GM19463 (cell line): ENCODE results near the gene NDN.
"Not testable (repeated sequence)": the region's sequence is repeated elsewhere in the genome, so short reads cannot be mapped to it uniquely, and the experiment has no call there.

Experiments
- ATAC-seq: cut with Tn5 transposase; IDR thresholded peaks from one replicate; pipeline ENCODE4 v1.9.1; 2021; ENCODE audit warnings: mild to moderate bottlenecking, moderate library complexity; ENCODE audit not compliant: unreplicated experiment

Gene NDN, protein sequence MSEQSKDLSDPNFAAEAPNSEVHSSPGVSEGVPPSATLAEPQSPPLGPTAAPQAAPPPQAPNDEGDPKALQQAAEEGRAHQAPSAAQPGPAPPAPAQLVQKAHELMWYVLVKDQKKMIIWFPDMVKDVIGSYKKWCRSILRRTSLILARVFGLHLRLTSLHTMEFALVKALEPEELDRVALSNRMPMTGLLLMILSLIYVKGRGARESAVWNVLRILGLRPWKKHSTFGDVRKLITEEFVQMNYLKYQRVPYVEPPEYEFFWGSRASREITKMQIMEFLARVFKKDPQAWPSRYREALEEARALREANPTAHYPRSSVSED

DNA sequence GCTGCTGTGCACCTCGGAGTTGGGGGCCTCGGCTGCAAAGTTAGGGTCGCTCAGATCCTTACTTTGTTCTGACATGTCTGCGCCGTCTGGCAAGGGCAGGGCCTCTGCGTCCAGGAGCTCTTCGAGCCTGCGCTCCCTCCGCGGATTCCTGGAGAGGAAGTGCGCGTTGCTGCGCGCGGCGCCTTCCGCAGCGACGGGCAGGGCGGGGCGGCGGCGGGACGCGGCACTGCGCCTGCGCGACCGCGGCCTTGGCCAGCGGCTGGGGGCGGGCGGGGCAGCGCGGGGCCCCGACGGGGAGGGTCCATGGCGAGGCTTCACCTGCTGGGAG is at the start of gene NDN:
NDN (minus strand) TSS at position 163 of the 328 bp plus-strand sequence; CDS start at position 75, 88 bp downstream.
- ATAC-seq, result no peak

DNA sequence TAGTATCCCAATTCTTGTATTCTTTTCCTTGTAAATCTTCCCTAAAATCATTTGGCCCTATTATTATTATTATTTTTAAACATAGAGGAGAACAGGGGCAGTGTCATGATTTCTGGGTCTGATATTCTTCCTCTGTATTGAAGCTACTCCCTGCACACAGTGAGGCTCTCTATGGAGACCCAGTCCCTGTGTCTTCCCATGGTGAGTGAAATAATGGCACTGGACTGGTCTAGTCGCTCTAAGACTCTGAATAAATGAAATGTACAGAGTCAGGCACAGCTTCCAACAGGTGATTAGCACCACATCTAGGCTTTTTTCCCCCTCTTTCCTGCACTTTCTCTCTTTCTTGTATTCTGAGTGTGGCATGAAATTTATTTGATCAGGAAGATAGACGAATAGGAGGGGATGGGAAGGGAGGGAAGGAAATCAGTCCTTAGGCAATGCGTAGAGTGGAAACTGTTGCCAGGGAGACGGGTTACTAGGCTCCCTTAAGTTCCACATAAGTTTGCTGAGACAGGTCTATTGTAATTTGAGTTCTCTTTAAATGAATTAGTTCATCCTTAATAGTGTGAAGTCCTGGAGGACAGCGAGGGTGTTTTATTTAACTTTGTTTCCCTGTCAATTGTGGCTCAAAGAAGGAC is 49.0 kb upstream of the NDN start:
- no peak for ATAC-seq

DNA sequence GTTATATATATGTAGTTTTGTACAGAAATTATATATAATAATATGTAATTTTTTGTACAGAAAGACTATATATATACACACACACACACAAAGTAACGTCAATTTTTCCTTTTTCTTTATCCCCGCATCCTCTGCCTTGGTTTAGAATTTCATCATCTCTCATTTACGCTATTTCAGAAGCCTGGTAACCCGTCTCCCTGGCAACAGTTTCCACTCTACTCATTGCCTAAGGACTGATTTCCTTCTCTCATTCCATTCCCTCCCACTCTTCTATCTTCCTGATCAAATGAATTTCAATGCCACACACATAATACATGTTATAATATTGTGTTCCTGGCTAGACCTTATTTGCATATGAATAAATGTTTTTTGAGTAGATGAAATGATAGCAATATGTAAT is 47.8 kb upstream of the NDN start:
- ATAC-seq, result no peak

DNA sequence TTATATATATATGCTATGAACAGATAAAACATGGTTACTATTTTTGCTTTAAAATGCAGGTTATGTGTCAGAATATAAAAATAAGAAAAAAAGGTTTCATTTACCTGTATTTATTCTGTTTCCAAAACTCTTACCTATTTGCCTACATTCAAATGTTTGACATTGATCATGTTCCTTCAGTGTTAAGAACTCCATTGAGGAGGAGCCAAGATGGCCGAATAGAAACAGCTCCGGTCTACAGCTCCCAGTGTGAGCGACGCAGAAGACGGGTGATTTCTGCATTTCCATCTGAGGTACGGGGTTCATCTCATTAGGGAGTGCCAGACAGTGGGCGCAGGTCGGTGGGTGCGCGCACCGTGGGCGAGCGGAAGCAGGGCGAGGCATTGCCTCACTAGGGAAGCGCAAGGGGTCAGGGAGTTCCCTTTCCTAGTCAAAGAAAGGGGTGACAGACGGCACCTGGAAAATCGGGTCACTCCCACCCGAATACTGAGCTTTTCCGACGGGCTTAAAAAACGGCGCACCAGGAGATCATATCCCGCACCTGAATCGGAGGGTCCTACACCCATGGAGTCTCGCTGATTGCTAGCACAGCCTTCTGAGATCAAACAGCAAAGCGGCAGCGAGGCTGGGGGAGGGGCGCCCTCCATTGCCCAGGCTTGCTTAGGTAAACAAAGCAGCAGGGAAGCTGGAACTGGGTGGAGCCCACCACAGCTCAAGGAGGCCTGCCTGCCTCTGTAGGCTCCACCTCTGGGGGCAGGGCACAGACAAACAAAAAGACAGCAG is 27.0 kb upstream of the NDN start:
- not testable (repeated sequence) for ATAC-seq

DNA sequence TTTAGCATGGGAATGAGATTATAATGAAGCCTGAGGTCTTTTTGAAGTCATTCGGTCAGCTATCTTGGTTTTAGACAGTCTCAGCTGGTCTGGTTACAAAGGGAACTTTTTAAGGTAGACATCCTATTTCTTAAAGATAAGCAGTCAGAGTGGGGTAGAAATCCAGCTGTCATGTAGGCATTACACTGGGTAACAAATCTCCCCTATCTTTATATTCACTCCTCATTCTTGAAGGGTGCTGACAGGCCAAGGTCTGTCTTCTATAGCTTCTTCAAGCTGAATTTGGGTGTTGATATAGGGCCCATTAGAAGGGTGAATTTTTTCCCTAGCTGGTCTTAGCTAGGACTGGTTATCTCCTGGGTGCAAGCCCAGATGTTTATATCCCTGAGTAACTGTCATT is 21.2 kb upstream of the NDN start:
- no peak for ATAC-seq

DNA sequence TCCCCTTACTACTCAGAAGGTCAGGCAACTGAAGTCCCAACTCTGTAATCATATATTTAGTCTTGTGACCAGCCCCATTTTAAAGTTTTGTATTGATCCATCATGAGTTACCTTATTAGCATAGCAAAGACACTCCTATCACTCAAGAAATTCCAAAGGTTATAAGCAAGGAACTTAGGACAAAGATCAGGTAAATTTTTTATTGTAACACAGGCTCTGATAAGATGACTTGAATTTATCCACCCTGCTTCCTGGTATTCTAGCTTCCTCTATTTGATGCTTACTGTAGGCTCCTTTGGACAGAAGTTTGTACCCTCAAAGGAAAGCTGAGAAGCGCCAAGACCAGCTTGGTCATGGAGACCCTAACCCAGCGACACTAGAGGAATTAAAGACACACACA is 8.2 kb upstream of the NDN start:
- no peak for ATAC-seq

DNA sequence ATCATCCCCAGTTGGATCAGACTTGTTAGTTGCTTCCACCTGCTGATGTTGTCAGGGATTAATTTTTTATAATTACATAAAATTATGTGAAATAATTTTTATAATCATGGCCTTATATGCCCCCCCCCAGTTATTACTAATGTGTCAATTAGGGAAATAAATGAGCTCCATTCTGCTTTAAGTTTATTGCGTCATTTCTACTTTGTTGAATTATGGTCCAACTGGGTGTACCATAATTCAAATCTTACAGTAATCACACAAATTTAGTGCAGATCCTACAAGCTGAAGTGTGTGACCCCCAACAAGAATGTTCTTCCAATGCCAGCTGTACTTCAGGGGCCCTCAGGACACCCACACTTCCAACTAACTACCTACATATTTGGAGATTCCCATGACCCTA is 7.5 kb upstream of the NDN start:
- no peak for ATAC-seq

DNA sequence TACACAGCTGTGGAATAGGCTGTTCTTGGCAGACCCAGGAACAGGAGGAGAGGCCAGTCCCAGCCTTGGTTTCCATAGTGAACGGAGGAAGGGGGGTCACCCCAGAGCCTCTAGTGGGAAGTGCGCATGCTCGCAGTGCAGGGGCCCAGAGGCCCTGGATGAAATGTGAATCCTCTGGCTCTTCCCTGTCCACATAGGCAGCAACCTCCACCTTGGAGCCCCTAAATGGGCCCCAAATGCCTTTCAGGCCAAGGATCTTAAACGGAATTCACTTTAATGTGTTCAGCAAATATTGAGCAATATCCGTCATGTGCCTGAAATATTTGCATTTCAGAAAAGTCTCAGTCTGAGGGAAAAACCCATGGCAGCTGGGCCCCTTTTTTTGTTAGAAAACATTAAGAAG is 3.3 kb upstream of the NDN start:
- no peak for ATAC-seq

DNA sequence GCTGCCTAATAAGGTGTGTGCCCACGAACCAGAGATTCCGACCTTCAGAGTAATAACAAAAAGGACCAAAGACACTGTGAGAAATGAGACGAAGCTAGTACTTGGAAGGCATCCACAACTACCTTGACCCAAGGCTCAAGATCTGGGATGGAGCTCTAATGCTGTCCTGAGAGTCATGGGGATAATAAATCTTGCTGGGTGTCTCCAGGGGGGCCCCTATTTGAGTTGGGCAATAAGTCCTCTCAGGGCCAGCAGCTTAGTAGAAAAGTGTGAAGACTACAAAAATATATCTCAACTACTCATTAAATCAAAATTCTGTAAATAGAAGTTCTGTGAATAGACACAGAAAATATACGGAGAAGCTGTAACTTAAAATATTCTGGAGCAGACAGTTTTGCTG is 2.9 kb upstream of the NDN start:
- ATAC-seq, result no peak

DNA sequence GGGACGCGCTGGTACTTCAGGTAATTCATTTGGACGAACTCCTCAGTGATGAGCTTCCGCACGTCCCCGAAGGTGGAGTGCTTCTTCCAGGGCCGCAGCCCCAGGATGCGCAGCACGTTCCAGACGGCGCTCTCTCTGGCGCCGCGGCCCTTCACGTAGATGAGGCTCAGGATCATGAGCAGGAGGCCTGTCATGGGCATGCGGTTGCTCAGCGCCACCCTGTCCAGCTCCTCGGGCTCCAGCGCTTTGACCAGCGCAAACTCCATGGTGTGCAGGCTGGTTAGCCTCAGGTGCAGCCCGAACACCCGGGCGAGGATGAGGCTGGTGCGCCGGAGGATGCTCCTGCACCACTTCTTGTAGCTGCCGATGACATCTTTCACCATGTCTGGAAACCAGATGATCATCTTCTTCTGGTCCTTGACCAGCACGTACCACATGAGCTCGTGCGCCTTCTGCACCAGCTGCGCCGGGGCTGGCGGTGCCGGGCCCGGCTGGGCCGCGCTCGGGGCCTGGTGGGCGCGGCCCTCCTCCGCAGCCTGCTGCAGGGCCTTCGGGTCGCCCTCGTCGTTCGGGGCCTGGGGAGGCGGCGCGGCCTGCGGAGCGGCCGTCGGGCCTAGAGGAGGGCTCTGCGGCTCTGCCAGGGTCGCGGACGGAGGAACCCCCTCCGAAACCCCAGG is 501 bp downstream of the NDN start:
- ATAC-seq, result no peak

DNA sequence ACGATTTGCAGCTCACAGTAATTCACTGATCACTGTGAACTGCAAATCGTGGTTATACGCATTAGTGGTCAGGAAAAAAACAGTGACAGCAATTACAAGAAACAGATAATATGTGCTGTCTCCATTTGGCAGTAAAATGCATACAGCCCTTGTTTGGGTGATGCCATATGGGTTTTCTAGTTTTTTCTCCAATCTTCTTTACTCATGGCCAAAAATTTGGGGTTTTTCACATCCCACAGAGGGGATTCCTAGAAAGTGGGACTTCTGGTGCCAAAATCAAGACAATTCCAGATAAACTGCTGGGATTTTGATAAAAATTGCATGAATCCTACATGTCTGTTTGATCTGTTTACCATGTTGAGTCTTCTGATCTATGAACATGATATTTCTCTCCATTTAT is 15.6 kb downstream of the NDN start:
- ATAC-seq, result no peak

DNA sequence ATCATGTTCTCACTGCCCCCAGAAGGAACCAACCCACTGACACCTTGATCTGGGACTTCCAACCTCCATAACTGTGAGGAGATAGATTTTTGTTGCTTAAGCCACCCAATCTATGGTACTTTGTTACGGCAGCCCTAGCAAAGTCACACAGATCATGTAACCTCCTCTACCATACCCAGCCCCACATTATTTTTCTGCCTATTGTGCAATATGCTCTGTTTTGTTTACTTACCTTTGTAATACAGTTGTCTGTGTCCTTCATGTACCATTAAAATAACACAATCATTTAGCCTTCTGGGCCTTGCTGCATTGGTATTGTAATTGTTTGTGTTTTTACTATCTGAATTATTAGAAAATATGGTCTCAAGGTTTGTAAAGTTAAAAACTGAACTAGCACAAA is 16.1 kb downstream of the NDN start:
- ATAC-seq, result no peak

DNA sequence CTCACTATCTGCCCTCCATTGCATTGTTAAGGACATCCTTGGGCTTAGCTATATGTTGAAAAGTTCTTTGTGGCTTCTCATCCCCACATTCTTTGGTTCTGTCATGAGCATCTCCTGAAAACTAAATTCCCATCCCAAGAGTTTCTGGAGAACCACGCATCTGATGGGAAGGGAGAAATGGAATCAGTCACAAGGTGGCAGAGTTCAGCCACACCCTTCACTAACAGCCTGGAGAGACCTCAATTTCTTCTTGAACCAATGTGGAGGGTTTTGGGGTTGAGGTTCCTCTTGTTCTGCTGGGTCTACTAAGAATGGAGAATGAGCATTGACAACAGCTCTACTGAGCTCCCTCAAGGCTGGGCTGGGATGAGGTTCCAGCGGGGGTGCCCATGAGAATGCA is 23.9 kb downstream of the NDN start:
- no peak for ATAC-seq

DNA sequence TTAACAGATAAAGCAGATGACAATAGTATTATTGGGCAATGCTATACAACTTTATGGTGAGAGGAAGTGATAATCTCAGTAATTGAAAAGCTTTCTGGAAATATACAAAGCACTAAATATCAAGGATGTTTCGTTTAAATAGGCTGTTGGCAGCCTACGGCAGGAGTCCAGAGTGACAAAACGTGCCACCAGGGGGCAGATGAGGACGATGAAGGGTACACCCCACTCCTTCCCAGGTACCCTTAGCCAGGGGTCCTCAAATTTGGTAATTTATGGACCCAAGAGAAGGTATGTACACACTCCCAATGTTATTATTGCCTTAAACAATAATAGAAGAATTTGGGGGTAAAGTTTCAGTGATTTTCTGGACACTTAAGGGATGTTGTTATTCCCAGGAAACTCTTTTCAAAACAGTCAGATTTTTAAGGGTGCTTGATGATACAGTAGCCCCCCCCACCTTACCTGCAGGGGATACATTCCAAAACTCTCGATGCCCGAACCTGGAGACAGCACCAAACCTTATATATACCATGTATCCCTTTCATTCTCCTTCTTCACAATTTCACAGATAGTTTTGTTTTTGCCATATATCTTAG is 38.1 kb downstream of the NDN start:
- ATAC-seq, result no peak

DNA sequence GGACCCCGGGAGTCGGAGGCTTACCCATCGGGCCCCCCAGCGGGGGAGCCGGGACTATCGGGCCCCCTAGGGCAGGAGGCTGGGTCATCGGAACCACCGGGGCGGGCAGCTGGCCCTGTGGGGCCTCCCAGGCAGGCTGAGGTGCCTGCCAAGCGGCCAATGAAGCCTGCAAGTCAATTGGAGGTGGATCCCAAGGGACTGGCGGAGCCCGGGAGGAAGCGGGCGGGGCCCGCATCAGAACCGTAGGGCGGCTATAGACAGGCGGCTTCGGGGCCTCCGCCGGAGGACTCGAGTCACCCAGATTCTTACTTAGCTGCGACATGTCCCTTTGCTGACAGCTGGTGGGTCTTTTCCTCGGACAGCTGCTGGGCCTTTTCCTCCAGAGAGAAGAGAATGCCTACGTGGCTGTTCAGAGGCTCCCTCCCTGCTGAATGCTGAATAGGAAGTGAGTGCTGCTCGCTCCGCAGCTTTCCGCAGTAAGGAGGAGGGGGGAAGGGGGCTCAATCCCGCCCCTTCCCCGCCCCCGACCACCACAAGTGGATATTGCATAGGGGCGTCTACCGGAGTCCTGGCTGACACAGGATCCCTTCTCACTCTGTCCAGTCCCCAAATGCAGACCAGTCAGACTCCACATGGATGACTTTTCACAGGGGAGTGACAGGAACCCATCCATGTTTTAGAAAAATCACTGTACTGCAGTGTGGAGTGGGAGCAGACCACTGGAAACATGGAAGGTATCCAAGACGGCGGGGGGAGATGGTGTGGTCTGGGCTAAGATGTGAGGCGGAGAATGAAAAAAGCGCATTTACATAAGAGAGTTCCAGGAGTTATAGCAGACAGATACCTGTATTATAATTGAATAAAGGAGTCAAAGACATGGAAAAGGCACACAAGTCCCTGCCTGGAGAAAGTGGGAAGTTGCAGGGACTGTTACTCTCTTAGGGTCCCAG is 39.4 kb downstream of the NDN start, which contains the start of gene MAGEL2:
MAGEL2 (minus strand) TSS at position 447 of the 950 bp plus-strand sequence; CDS start at position 322, 125 bp downstream.
- no peak for ATAC-seq

DNA sequence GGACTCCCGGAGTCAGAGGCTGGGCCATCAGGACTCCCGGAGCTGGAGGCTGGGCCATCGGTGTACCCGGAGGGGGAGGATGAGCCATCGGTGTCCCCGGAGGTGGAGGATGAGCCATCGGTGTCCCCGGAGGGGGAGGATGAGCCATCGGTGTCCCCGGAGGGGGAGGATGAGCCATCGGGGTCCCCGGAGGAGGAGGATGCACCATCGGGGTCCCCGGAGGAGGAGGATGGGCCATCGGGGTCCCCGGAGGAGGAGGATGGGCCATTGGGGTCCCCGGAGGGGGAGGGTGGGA is 40.2 kb downstream of the NDN start:
- ATAC-seq, result no peak

DNA sequence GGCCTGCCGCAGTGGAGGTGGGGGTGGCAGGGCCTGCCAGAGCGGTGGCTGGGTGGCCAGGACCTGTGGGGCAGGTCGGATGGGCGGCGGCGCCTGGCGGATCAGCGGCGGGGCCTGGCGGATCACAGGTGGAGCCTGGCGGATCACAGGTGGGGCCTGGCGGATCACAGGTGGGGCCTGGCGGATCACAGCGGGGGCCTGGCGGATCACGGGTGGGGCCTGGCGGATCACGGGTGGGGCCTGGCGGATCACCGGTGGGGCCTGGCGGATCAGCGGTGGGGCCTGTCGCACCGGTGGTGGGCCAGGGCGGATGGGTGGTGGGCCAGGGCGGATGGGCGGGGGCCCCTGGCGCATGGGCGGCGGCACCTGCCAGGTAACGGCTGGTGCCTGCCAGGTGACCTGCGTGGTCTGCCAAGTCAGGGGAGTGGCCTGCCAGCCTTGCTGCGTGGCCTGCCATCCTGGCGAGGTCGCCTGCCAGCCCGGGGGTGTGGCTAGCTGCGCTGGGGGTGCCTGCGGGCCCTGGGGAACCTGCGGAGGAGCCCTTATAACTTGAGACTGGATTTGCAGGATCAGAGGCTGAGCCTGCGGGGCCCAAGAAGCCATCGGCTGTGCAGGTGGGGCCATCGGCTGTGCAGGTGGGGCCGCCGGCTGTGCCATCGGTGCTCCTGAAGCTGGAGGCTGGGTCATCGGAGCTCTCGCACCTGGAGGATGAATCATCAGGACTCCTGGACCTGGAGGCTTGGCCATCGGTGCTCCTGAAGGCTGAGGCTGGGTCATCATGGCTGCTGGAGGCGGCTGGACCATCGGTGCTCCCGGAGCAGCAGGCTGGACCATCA is 40.7 kb downstream of the NDN start:
- ATAC-seq, result no peak

DNA sequence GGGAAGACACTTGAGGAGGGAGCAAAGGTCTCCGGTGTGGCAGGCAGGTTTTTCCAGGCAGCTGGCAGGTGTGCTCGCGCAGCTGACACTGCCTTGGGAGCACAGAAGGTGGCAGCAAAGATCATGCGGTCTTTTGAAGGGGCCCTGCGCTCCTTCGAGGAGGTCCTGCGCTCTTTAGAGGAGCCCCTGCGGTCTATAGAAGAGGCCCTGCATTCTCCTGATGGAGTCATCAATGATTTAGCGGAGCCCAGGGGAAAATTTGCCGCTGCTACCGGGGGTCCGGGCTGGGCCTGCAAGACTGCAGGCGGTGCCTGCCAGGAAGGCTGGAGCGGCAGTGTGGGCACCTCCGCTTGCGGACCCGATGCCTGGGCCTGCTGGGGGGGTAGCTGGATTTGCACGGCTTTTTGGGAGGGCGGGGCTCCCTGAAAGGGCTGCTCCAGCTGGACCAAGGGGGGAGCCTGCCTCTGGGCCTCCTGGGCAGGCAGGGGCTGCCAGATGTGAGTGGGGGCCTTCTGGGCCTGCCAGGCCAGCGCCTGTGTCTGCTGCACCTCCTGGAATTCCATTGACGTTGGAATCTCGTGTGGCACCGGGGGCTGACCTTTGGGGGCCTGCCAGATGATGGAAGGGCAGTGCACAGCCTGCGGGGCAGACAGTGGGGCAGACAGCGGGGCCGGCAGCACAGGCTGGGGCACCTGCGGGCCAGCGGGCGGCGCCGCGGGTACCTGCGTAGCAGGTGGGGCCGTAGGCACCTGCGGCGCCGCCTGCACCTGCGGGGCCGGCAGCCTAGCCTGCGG is 41.5 kb downstream of the NDN start:
- no peak for ATAC-seq
